Measurements from ENCODE around the gene CAMK4. TPM values are rescaled to one million over a fixed set of nuclear protein-coding genes. Genes with fewer than 3 reads are reported as not detected.

The CAMK4 gene
- total RNA-seq = under 1 TPM; 0.38 to 0.69 TPM
- long read RNA-seq, donor 1 = 0 reads
- long read RNA-seq, donor 2 = 0 reads

DNA sequence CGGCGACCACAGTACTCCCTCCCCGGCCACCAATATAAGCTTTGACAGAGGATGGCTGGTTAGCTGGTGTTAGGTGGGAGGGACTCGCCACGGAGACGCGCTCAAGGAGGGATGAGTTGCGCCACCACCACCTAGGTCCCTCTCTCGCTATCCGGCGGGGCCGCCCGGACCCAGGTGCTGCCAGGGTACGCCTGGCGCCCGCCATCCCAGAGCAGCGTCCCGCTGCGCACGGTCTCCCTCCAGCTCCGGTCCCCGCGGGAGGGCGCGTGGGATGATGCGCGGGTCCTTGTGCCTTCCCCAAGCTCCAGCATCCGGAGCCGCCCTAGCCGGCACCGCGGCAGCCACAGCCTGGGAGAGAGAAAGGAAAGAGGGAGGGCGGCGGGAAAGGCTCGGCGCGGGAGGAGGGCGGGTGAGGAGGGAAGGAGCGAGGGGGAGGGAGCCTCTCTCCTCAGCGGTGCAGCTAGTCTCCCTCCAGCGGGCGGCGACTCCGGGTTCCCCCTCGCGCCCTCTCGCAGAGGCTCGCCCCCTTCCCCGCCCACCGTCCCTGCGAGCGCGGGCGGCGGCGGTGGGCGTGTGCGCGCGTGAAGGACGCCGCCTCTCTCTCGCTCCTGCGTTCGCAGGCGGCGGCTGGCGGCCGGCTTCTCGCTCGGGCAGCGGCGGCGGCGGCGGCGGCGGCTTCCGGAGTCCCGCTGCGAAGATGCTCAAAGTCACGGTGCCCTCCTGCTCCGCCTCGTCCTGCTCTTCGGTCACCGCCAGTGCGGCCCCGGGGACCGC lies at the start of gene CAMK4:
Gene CAMK4 (plus strand): TSS at position 598 of the 774 bp plus-strand sequence. CDS start 100 bp downstream, at position 698.
- intact Hi-C loops (cut with DNase I) = no loop called here
- DNase-seq (ENCODE audit: low spot score) = peak; percentile 81

DNA sequence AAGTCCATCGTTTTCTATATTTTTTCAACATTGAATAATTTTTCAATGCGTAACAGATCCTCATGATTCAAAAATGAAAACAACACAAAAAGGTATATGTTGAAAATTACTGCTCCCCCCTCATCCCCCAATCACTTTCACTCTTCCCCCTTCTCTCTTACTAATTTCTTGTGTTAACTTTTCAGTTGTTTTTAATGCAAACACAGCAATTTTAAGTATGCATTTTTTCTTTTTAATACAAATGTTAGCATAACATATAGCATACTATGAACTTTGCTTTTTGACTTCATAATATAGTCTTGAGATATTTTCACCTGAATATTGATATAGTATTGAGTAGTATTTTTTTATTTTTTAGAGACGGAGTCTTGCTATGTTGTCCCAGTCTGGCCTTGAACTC lies 41.1 kb upstream of the CAMK4 start:
- intact Hi-C loops (cut with DNase I) = no loop called here
- DNase-seq (ENCODE audit: low spot score) = no peak

DNA sequence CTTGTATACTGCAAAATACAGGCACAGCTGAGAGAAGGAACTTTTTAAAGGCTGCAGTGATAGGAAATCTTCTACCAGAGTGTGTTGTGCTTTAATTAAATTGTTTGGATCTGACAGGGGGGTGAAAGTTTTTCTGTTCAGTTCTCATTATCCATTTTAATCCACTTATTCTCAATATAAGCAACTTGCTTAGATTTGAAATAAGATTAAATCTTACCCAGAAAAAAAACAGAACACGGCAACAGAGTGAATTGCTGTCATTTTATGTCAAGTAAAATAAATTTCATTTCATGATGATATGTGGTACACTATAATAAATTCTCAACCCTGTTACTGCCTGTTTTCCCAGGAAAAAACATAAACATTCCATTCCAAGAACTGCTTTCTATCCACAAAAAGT lies 37.1 kb upstream of the CAMK4 start:
- DNase-seq (ENCODE audit: low spot score) = no peak
- intact Hi-C loops (cut with DNase I) = no loop called here

DNA sequence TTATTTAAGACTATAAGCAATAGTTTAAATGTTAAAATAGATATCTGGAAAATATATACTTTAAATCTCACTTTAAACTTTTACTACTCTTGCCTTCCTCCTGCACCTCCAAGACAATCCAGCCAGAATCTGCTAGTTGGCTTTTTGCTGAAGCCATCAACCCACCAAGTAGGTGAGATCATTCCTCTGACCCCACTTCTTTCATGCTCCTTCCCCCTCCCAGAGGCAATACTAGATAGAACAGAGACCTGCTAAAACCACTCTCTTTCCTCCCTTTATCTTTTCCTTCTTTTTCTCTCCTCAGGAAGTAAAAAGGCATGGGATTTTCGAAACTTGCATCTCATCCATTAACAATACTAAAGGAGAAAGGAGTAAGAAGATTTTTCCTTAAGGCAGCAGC lies 30.1 kb upstream of the CAMK4 start:
- intact Hi-C loops (cut with DNase I) = no loop called here

GRCh38 chr5:111194925-111195324 lies 29.3 kb upstream of the CAMK4 start:
- no peak for DNase-seq (ENCODE audit: low spot score)
- intact Hi-C loops (cut with DNase I) = no loop called here

More for the DNA sequence above, 30.1 kb upstream of the CAMK4 start:
- no peak for DNase-seq (ENCODE audit: low spot score)

- intact Hi-C loops (cut with DNase I) = no loop called here
- no peak for DNase-seq (ENCODE audit: low spot score)
Measured at GRCh38 chr5:111197523-111197922, 26.7 kb upstream of the CAMK4 start.

DNA sequence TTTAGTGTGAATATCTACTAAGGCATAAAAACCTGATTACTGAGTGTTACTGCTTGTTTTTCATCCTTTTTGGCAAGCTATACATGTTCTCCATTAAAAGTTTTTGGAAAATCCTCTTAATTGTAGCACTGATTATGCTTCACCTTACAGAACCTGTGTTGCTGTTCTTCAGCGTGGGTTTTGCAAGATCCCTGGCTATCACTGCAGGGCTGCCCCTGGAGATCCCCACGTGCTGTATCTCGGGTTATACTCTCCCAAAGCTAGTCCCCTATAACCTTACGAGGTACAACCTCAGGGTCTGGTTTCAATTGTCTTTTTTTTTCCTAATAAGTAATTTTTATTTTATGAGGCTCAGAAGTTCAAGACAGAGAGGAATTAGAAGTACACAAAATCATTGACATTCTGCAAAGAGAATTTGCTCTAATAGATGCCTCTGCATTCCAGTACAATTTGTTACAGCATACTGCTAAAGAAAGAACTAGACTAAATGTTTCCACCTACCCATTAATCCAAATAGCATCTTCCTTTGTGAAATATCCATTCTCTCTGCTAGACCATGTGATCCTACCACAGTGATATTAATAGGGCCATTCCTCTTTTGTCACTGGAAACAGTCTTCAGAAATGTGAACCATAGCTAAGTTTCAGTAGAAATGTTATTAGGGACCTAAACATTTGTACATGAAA lies 25.8 kb upstream of the CAMK4 start:
- DNase-seq (ENCODE audit: low spot score) = no peak
- intact Hi-C loops (cut with DNase I) = no loop called here

- intact Hi-C loops (cut with DNase I) = no loop called here
- no peak for DNase-seq (ENCODE audit: low spot score)
Measured at GRCh38 chr5:111200828-111201227, 23.4 kb upstream of the CAMK4 start.

DNA sequence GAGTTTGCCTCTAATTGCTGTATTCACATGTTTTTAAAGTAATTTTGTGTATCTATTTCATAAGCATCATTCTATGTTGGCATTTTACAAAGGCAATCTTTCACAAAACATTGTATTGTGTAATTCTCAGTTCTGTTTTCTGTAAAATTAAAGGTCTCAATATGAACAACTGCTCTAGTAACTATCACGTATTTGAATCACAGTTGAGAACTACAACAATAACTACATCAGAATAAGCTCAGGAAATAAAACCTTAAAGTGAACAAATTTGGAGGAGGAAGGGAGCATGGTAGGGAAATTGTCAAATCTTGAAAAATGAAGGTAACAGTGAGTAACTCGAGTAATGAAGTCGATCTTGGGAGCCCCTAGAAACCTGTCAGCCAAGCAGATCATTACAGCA lies 22.5 kb upstream of the CAMK4 start:
- intact Hi-C loops (cut with DNase I) = no loop called here
- DNase-seq (ENCODE audit: low spot score) = no peak

DNA sequence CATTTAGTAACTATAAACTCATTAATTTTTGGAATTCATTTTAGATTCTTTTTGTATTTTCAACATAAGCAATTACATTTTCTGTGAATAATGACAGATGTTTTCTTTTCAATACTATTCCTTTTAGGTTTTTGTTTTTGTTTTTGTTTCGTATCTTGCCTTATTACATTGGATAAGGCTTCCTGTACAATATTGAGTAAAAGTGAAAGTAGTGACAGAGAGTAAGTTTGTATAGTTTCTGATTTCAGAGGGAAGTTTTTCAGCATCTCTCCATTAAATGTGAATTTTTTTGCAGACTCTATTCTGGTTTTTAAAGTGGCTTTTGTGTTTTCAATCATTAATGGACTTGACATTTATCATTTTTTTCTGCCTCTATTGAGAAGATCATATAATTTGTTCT lies 12.8 kb upstream of the CAMK4 start:
- DNase-seq (ENCODE audit: low spot score) = no peak

DNA sequence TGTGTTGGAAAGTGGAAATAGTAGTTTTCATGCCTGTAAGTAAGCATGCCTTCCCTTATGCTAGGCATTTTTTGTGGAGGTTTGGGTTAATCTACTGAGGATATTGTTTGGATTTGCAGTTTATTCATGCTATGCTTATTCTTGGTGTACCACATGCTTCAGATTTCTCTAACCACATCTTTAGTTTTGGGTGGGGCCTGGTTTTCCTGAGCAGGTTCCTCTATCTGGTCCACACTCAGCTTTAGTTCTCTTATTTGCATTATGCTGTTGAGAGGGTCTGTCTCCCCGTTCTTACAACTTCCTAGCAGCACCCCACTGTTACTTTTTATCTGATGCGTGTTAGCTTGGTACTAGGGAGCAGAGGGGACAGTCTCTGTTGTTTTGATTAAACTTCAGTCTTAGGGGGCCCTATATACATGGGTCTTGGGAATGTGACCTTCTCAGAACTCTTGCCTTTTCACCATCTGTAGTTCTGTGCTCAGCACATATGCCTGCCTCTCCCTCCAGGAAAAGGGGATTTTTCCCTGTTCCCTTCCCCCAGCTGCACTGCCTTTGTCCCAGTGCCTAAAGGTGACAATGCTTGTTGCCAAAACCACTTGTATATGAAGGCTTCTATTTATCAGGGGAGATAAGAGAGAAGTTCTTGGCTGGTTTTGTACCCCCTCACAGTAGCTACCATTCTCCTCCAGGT lies 10.0 kb upstream of the CAMK4 start:
- intact Hi-C loops (cut with DNase I) = no loop called here

More for the DNA sequence above, 12.8 kb upstream of the CAMK4 start:
- intact Hi-C loops (cut with DNase I) = no loop called here

DNA sequence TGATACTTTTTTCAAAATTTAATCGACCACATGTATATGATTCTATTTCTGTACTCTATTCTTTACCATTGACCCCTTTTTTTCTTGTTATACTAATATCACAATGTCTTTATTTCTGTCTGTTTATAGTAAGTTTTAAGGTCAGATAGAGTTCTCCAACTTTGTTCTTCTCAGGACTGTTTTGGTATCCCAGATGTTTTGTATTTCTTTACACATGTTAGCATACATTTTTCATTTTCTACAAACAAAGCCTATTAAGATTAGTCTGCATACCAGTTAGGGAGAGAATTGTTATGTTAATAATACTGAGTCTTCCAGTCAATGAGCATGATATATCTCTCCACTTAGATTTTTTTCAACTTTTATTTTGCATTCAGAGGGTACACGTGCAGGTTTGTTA lies 8.2 kb upstream of the CAMK4 start:
- intact Hi-C loops (cut with DNase I) = loop anchor here in 1 of 2 donors (5.0 kb wide), 1 partner anchor 799 kb away; no protein-coding TSS in a partner anchor

More for the DNA sequence above, 10.0 kb upstream of the CAMK4 start:
- no peak for DNase-seq (ENCODE audit: low spot score)

GRCh38 chr5:111221139-111221538 lies 3.0 kb upstream of the CAMK4 start:
- no peak for DNase-seq (ENCODE audit: low spot score)
- intact Hi-C loops (cut with DNase I) = no loop called here

More for the DNA sequence above, 8.2 kb upstream of the CAMK4 start:
- no peak for DNase-seq (ENCODE audit: low spot score)

DNA sequence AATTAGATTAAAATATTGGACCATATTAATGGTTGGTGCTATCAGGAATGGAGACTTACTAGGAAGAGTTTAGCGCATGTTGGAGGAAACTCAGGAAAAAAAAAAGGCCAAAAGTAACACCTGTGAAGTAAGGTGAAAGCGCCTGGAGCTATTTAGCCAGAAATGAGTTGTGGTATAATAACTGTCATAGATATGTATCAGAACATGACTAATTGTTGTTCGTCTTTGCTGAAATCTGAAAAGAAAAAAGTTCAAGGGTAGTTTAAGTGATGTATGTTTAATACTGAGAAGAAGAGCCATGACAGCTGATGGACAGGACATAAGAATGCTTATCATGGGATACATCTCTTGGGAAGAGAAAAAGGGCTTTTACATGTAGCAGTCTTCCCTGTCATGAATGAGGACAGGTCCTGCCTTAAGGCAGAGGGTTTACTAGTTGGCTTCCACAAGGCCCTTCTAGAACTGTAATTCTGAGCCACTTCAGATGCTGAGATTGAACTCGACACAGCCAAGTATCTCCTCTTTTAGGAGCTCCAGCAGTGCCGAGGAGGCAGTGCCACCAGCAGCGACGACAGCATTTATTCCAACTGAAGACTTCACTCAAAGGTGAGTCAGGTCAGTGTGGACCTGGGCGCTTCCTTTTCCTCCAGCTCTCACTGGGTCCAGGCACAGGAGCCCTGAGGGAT lies 940 bp upstream of the CAMK4 start:
- DNase-seq (ENCODE audit: low spot score) = no peak
- intact Hi-C loops (cut with DNase I) = no loop called here

DNA sequence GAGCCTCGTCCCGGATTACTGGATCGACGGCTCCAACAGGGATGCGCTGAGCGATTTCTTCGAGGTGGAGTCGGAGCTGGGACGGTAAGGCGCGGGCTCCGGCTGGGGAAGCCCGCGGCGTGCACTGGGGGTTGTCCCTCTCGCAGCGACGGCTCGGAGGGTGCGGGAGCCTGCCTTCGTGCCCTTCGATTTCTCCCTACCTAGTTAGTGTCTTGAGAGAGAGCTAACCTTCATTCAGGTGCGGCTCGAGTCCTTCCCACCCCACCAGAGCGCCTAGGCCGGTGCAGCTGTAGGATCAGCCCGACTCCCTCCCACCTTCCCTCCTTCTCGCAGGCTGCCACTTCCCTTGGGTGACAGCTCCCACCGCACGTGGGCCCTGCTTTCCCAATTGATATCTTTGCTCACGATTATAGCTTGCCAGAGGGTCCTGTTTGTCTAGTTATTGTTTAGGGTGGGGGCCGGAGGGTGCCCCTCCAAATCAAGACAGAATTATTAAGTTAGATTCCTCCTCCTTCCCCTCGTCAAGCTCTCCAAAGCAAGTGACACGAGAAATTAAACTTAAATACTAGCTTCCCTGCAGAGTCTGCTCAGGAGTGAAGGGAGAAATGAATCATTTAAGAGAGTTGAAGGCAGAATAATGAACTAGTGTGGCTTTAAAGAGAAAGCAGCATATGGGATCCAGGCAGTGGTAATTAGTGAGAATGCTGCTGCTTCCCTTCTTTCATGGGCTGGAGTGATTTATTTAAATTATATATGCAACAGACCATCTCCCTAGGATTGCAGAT lies 569 bp downstream of the CAMK4 start:
- DNase-seq (ENCODE audit: low spot score) = no peak
- intact Hi-C loops (cut with DNase I) = no loop called here

- intact Hi-C loops (cut with DNase I) = no loop called here
- no peak for DNase-seq (ENCODE audit: low spot score)
Measured at GRCh38 chr5:111225926-111226325, 1.7 kb downstream of the CAMK4 start.

DNA sequence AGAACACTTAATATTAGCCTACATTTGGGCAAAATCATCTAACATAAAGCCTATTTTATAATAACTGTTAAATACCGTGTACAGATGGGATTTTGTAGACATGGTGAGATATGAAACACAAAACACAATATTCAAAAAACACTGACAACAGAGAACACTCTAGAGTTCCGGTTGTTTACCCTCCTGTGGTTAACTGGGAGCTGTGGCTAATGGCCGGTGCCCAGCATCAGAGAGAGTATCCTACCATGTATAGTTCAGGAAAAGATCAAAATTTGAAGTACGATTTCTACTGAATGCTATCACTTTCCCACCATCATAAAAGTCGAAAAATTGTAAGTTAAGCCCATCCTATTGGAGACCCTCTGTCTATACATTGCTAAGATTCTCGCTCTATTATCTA lies 2.4 kb downstream of the CAMK4 start:
- intact Hi-C loops (cut with DNase I) = no loop called here
- DNase-seq (ENCODE audit: low spot score) = no peak

- no peak for DNase-seq (ENCODE audit: low spot score)
- intact Hi-C loops (cut with DNase I) = no loop called here
Measured at GRCh38 chr5:111227226-111227782, 3.1 kb downstream of the CAMK4 start.

DNA sequence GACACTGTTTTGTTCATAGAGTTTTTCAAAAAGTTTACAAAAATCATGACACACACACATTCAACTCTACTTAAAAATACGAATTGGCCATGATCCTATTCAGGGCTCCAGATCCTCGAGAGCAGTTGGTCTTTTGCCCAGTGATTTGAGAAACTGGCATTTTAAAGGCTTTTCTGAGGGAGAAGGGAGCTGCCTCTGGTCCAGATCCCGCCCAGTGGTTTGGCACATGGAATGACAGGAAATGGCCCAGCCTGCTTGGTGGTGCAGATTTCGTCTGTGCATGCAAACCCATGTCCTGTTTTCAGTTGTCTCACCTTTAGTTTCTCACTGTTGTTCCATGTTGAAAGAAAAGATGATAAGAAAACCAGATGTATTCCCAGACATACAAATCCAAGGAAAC lies 3.6 kb downstream of the CAMK4 start:
- no peak for DNase-seq (ENCODE audit: low spot score)
- intact Hi-C loops (cut with DNase I) = no loop called here
